GM21515 (cell line): ENCODE results near the gene CLCN2.

Experiments used
- ATAC-seq: cut with Tn5 transposase; IDR thresholded peaks from one replicate; pipeline ENCODE4 v1.9.1; 2021; ENCODE audit not compliant: unreplicated experiment

Gene CLCN2

DNA sequence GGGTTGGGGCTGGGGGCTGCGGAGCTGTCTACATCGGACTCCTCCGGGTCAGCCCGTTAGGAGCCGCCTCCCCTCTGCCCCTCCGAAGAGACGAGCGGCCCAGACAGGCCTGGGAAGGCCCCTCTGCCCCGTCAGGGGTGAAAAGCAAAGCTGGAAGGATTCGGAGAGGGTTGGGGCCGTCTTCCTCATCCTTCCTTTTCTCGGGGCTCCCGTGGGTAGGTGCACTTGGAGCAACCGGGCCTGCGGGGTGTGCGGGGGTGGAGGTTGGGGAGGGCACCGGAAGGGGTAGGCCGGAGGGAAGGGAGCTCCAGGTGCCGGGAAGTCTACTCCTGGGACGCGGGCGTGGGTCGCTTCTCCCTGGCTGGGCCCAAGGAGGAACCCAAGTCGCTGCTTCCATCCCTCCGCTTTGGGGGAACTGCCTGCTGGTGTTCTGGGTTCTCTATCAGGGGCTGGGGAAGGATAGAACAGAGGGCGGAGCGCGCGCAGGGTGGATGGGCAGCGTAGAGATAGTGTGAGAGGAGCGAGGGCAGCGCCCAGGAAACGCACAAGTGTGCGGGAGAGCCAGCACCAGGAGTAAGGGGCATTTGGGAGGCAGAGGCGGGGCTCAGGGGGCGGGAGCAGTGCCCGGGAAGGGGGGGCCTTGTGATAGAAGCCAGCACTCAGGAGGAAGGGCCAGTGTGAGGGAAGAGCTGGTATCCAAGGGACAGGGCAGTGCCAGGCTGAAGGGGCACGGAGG is 695 bp upstream of the CLCN2 start:
- peak; percentile 1 for ATAC-seq

DNA sequence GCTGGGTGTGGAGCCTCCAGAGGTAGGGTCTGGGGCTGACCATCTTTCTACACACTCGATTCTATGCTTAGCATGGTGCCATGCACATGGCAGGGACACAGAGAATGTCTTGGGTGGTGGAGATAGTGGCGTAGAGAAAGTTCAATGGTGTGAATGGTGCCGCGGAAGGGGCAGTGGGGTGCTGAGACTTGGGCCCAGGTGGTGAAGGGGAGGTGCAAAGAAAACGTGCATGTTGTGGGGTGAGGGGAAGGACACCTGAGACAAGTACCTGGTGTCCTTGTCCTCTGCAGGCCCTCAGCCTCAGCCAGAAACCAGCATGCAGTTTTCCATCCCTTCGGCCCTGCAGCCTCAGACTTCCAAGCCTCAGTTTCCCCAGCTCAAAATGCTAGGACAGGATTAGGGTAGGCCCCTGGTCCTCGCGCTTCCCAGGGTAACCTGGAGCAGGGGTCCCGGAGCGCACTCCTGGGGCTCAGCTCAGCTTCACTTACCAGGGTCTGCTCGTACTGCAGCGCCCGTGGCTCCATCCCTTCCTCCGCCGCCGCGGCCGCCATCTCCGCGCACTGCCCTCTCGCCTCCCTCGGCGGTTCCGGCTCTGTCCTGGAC is 375 bp downstream of the CLCN2 start:
- peak; percentile 1 for ATAC-seq

DNA sequence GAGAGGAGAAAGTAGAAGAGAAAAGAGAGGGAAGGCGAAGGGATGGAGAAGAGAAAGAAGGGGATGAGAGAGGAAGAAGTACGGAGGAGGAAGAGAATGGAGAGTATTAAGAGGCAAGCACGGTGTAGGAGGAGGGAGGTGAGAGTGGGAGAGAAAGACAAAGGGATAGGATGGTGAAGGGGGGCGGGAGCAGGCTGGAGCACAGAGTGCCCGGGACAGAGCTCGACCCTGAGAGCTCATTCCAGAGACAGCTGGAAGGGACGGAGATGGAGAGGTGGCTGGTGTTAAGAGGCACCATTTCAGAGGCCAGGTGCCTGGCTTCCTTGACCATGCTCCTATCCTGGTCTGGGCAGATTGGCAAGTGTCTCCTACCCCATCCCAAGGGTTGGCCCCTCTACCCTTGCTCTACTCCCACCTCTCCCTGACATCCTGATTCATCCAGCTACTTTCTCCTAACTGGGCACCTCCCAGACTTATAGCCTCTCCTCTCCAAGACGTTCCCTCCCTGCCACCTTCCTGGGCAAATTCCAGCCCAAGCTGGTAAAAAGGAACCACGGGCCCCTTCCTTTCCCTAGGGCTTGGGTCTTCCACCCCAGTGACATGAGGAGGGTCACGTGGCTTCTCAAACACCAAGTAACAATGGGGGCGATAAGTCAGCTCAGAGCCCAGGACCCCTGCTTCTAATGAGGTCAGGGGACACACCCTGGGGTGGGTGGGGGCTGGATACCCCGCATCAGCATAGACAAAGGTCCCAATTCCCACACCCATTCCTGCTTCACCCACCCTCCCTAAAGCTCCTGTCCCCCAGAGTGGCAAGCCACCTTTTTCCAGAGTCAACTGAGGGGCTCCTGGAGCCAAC is 1.1 kb downstream of the CLCN2 start:
- no peak for ATAC-seq

DNA sequence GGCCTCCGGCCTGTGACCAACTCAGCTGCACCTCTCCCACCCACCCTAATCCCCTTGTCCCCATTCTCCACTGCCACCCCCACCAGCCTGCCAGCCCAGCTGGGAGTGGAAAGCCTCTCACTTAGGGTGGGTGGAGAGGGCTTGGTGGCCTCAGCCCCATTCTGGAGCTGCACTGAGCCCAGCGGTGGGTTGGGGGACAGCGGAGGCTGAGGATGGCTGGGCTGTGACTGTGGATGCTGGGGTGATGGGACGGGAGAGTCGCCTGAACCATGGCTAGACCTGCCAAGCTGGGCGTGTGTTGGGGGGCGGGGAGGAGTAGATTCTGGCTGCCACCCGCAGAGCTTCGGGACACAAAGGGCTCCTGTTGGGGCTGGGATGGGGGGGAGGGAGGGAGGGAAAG is 1.8 kb downstream of the CLCN2 start:
- ATAC-seq: no peak

DNA sequence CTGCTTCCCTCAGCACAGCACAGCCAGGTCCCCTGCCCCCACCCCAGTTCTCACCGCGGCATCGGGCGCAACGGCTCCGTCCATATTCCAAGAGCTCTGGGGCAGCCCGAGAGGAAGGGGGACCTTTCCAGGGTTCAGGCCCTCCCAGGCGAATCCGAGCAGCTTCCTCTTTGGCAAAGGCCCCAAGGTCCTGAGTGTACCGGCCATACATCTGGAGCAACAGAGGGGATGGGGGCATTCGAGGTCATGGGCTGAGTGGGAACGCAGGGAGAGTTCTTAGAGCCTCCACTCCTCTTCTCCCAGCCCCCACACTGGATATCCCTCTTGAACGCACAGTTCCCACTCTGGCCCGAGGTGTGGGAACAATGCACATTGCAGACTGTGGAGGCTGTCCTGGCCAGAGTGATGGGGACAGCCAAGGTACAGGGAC is 2.5 kb downstream of the CLCN2 start:
- ATAC-seq: no peak

DNA sequence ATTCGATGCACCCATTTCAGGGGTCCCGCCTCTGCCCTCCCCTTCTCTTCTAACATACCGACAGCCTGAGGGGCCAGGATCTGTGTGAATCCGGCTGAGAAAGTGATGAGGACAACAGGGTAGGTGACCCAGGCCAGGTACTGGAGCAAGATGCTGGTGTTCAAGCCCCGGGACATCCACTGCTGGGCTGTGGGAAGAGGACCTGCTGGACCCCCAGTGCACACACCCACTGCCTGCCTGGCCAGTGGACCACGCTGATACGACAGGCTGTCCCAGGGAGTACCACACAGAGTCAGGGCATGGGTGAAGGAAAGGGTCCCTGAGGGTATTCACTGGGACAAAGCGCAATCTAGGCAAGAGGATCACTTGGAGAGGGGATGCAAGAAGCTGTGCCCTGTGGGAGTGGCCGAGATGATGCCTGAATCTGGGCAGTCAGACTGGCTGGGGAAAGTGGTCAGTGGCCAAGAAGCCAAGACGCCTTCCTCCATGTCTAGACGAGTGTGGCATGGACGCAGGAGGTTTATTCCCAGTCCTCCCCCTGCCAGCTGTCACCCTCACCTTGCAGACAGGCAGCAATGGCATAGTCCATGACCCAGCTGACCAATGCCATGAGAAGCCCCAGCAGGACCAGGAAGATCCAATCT is 3.2 kb downstream of the CLCN2 start:
- no peak for ATAC-seq

DNA sequence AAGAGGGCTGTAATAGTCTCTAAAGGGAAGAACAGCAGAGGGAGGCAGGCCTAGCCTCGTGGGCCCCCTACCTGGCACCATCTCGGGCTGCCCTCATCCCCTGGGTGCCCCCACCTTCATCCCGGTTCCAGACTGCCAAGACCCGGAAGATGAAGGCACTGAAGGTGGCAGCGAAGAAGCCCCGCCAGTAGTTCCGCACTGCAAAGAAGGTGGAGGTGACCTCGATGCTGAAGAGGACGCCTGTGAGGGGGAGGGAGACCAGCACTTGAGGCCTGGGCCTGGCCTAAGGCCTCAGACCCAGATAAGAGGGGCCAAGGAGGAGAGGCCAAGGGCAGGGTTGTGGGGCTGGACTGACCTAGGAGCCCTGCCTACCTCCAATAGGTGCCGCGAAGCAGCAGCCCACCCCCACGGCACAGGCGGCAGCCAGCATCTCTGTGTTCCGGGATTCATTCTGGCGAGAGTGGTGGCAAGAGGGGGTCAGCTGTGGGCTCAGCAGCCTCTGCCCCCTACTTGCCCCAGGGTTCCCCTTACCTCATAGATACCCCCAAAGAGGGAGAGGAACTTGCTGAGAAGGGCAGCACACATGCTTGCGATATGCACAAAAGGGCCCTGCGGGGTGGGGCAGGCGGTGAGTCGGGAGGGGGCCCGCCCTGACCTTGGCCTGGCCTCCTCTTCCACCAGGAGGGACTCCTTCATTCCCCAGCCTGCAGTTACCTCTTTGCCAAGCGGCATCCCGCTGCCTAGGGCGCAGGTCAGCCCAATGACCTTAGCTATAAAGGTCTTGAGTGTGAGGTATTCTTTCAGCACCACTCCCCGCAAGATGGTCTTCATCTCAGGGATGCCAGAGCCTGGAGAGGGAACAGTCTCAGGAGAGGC is 3.9 kb downstream of the CLCN2 start:
- ATAC-seq: no peak

DNA sequence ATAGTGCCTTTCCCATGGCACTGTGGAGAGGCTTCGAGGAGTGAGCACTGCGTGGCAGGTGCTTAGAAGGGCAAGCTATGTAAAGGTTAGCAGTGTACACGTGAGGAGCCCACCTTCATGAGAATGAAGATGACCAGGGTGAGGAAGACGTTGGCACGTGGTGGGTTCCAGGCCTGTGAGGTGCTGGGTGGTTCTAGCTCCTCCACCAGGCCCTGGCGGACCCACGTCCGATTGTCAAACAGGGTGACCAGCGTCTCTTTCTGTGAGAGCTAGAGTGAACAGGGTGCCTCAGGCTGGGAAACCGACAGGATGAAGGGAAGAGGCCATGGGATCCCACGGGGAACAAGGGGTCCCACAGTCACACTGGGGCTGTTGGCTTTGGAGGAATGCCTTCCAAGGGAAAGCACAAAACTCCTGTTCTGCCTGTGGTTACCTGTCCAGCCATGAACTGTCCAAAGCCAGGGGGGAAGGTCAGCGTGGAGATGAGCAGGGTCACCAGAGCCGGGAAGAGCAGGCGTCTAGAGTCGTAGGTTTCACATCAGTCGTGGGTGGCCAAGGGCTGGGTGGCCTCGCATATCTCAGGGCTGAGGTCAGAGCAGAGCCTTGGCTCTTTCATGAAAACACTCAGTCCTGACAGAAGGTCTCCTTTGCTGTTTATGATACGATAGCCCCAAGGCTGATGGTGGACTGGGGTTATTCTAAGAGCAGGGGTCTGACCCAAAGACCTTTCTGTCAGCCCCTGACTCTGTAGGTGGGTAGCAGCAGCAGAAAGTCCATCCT is 6.0 kb downstream of the CLCN2 start:
- ATAC-seq: no peak

DNA sequence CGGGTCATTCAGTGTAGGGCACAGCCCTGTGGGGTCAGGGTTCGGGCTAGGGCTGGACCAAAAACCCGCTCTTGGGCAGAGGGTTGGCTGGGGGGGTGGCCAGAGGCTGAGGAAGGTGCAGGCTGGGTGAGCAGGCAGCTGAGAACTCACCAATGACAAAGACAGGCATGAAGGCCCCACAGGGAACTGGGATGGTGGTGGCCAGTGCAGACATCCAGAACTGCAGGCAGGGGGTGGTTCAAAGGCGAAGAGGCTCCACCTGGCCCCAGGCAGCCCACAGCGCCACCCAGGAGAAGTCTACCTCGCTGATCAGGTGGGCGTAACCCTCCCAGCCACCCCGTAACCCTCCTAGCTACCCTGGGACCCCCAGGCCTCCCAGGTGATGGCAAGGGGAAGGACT is 6.7 kb downstream of the CLCN2 start:
- no peak for ATAC-seq

DNA sequence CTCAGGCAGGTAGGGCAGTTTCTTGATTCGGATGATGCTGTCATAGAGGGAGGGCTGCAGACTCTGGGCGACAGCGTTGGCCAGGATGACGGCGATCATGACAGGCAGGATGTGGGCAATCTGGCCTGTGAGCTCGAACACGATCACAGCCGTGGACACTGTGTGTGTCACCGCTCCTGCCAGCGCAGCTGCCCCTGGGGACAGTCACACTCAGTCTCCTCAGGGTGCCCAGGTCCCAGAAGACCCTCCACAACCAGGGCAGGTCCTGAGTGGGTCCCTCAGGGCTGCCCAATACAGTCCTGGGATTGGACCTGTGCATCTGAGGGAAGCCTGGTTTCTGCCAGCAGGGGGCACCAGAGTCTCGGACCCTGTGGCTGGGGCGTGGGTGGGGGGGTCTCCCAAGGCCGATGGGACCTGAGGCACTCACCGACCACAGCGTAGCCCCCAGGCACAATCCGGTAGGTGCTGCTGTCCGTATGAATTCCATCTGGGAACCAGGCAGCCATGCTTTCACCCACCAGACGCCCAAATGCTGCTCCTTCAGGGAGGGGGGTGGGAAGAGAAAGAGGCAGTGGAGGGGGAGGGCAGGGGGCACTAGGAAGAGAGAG is 7.2 kb downstream of the CLCN2 start:
- peak; percentile 54 for ATAC-seq

DNA sequence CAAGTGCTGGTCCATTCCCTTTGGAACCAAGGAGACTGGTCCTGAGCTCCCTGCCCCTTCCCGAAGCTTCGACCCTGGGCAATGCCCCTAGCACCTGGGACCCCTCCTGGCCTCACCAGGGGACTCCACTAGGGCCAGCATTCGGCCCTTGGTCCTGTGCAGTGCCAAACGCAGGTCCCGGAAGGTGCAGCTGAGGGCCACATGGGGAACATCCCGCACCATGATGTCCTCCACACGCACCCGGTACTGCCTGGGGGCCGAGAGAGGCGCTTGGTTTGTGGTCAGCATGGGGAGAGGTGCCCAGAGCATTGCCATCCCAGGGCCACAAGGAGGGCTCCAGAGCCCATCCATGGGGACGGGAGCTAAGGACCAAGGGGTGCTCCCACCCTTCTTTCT is 7.9 kb downstream of the CLCN2 start:
- no peak for ATAC-seq

DNA sequence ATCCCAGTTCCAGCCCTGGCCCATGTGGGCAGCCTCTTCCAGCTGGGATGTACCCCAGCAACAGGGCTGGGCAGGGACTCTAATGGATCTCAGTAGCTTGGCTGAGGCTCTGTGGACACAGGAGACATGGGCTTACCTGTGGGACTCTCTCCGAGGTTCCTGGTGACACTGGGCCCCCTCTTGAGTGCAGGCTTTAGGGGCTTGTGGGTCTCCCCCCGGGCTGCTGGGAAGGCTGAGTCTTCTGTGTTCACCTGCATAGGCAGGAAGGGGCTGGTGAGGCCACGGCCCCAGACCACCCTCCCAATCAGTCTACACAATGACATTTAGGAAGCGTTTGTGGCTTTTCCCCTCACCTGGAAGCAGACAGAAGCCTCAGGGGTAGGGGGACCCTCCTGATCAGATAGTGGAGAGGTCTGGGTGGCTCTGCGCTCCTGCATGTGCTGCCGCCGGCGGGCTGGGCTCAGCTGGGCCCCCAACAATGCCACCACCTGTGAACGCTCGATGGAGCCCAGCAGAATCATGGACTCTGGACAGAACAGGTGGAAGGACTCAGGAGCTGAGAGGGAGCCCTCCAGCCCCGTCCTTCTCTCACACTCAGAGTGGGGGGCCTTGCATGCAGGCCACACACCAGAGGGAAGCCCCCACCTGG is 8.4 kb downstream of the CLCN2 start:
- ATAC-seq: no peak

DNA sequence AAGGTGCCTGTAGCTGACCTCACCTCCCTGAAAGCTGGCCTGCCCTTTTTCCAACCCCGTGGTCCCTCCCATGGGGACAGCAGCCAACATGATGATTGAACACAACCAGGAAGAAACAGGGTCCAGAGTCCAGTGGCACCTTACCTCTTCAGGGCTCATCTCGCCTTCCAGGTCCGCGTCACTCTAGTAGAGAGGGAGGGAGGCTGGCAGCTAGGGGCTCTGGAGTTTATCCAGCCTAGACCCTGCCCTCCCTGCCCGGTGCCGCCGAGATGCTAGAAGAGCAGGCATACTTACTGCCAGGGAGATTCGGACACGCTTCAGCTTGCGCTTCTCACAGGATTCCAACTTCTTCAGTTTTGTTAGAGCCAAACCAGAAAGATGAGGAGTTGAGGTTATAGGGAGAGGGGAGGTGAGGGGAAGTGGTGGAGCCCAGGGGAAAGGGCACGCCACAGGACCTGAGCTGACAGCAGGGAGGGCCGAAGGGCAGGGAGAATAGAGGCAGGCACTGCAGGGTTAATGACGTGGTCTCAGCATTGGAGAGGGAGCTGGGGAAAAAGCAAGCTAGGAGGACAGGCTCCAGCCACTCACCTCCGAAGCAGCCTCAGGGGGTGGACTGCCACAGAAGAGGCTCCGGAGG is 9.1 kb downstream of the CLCN2 start:
- ATAC-seq: no peak

DNA sequence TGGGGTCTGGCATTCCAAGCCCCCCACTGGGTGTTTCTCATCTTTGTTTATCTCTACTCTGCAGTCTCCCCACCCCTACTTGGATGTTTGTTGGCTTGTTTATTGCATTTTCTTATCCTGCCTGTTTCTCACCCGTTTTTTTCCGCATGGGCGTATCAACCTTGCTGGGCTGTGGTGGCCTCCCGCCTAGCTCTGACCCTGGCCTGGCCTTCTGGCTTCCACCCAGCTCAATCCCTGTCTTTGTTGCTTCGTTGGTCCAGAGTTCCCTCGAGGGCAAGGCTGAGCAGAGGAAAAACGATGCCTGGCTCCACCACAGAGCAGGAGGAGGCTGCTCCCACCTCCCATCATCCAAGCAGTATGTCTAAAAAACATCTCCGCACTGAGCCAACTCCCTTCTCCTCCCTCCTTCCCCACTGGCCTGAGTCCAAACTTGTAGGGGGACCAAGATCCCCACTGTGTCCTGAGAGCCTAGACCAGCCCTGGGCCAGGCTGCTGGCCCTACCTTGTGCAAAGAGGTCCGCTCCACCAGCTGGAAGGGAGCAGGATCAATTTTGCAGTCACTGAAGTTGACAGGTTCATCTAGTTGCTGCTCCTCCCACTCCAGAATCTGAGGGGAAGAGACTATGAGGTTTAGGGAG is 9.8 kb downstream of the CLCN2 start:
- no peak for ATAC-seq

DNA sequence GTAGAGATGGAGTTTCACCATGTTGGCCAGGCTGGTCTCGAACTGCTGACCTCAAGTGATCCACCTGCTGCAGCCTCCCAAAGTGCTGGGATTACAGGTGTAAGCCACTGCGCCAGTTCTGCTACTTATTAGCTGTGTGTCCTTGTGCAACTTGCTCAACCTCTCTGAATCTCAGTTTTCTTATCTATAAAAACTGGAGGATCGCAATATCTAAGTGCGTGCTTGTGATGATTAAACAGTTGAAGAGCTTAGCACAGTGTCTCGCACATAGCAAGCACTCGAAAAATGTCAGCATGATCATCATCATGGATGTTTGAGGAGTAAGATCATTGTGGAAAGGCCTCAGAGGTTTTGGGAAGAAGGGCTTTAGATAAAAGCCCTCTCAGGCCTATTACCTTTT is 10.8 kb downstream of the CLCN2 start:
- ATAC-seq: no peak

DNA sequence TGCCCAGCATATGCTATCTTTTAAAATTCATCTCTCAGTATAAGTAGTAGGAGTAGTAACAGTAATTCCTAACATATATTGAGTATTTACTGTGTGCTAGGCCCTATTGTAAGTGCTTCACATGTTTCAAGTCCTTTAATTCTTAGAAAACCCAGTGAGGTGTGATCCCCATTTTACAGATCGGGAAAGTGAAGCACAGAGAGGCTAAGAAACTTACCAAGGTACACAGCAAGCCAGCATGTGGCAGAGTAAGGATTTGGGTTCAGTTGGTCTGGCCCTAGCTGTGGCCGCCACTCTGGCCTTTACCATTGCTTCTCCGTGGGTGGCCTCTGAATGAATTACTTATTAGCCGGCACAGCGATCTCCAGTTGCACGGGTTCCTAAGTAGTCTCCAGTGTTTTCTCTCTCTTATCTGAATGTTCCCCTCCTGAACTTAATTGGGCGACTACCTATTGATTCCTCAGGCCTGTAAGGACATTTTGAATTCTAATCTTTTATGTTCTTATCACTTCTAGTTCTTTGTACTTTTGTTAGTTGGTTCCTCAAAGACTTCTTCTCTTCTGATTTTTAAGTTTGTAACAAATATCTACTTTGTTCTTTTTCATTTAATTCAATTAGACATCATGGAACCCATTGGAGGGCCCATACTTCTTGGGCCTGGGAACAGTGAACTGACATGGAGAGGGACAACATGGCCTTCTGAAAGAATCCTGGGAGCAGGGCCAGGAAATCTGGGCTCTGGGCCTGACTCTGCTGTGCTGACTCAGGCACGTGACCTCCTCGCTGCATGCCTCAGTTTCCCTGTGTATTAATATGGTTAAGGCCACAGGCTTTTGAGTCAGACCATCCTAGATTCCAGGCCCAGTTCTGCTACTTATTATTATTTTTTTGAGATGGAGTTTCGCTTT is 11.6 kb downstream of the CLCN2 start:
- no peak for ATAC-seq

DNA sequence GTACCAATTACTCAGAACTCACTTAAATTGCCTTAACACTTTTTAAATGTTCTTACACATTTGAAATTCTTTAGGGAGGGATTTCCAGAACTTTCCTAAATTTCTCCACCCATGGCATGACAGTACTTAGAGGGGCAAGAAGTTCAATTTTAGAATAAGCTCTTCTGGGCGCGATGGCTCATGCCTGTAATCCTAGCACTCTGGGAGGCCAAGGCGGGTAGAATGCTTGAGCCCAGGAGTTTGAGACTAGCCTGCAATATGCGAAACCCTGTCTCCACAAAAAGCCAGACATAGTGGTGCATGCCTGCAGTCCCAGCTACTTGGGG is 13.4 kb downstream of the CLCN2 start:
- no peak for ATAC-seq
